B cell (primary cell): ENCODE data around the gene FLT3LG. TPM values are rescaled to one million over a fixed set of nuclear protein-coding genes. Genes with fewer than 3 reads are reported as not detected.

Experiments
- ATAC-seq: fragments of 200-7000 bp; cut with Tn5 transposase; one replicate; pipeline ENCODE4 v1.10.0; 2021; ENCODE audit warnings: low read depth, mild to moderate bottlenecking, moderate number of reproducible peaks, moderate library complexity
- CTCF ChIA-PET: fragments of 350-600 bp; sonication (Branson Sonifier 250); formaldehyde crosslinking; loops from one replicate; lab custom pipeline; 2021; ENCODE audit warnings: antibody characterized with exemption, inconsistent platforms; lab: Charles Lee
- POLR2A ChIA-PET: fragments of 350-600 bp; sonication (Branson Sonifier 250); formaldehyde crosslinking; loops from one replicate; lab custom pipeline; 2021; ENCODE audit warnings: antibody characterized with exemption; lab: Charles Lee
- DNase-seq: peaks from one replicate; pipeline ENCODE4 v3.0.0; 2013
- H2AFZ ChIP-seq: 2 replicates; pipeline ENCODE4 v1.6.1; 2012; ENCODE audit warnings: mild to moderate bottlenecking, low read depth, low read length; ENCODE audit not compliant: insufficient read depth, poor library complexity, severe bottlenecking
- H3K27ac ChIP-seq, 2 donors: 1 replicate in 1 of 2; 2 replicates in 1 of 2; pipeline ENCODE4 v1.5.1; 2012 to 2013; ENCODE audit warnings: low read length in 2 of 2, mild to moderate bottlenecking in 2 of 2, moderate library complexity in 1 of 2
- H3K27me3 ChIP-seq, 4 experiments: fragments of 200-600 bp in 1 of 4; sonication (generic) in 1 of 4; replicated peaks in 1 of 4; 1 replicate in 2 of 4; 2 replicates in 2 of 4; pipeline versions ENCODE4 v1.6.1 to v1.7.0; 2013 to 2016; ENCODE audit warnings: low read length in 3 of 4, mild to moderate bottlenecking in 2 of 4, mixed read lengths in 1 of 4, moderate library complexity in 1 of 4; ENCODE audit not compliant: insufficient read depth in 4 of 4, control insufficient read depth in 3 of 4; ENCODE audit errors: control extremely low read depth in 1 of 4
- H3K36me3 ChIP-seq, 2 experiments: replicated peaks in 1 of 2; 1 replicate in 1 of 2; 2 replicates in 1 of 2; pipeline versions ENCODE4 v1.6.1 to v1.7.1; 2013; ENCODE audit warnings: low read length in 1 of 2; ENCODE audit not compliant: insufficient read depth in 2 of 2, control insufficient read depth in 1 of 2; ENCODE audit errors: control extremely low read depth in 1 of 2, extremely low read depth in 1 of 2
- H3K4me1 ChIP-seq, 2 donors: fragments of 200-600 bp in 1 of 2; sonication (generic) in 1 of 2; 1 replicate in 1 of 2; 2 replicates in 1 of 2; pipeline versions ENCODE4 v1.5.1 to v1.6.1; 2013 to 2017; ENCODE audit warnings: low read length in 2 of 2; ENCODE audit not compliant: control insufficient read depth in 2 of 2, insufficient read depth in 2 of 2
- H3K4me2 ChIP-seq: replicated peaks from 2 replicates; pipeline ENCODE3; 2012; ENCODE audit warnings: mild to moderate bottlenecking, low read depth, low read length; ENCODE audit not compliant: poor library complexity, severe bottlenecking
- H3K4me3 ChIP-seq, 5 experiments: fragments of 200-600 bp in 1 of 5; sonication (generic) in 1 of 5; 1 replicate in 3 of 5; 2 replicates in 2 of 5; pipeline versions ENCODE4 v1.5.1 to v1.7.0; 2011 to 2016; ENCODE audit warnings: low read length in 4 of 5, mild to moderate bottlenecking in 4 of 5, low read depth in 2 of 5, control low read depth in 1 of 5, moderate library complexity in 1 of 5; ENCODE audit not compliant: insufficient read depth in 1 of 5; ENCODE audit errors: control extremely low read depth in 1 of 5, extremely low read depth in 1 of 5
- H3K79me2 ChIP-seq: fragments of 200-600 bp; sonication (generic); one replicate; pipeline ENCODE4 v1.6.0; 2016; ENCODE audit warnings: low read length; ENCODE audit not compliant: control insufficient read depth, insufficient read depth
- H3K9ac ChIP-seq: fragments of 200-600 bp; sonication (generic); 2 replicates; pipeline ENCODE4 v1.6.1; 2017; ENCODE audit warnings: mild to moderate bottlenecking, low read length, moderate library complexity
- H3K9me3 ChIP-seq, 3 donors: one replicate each; pipeline versions ENCODE4 v1.6.1 to v1.7.1; 2013; ENCODE audit warnings: low read length in 2 of 3; ENCODE audit not compliant: control insufficient read depth in 2 of 3, insufficient read depth in 1 of 3; ENCODE audit errors: control extremely low read depth in 1 of 3
- H4K20me1 ChIP-seq: 2 replicates; pipeline ENCODE4 v1.6.0; 2012; ENCODE audit warnings: mild to moderate bottlenecking, low read length; ENCODE audit not compliant: insufficient read depth, control insufficient read depth, poor library complexity, severe bottlenecking
- H3K27ac Mint-ChIP-seq: one replicate; pipeline ENCODE4 v1.8.0; 2021; ENCODE audit warnings: mixed read lengths
- H3K27me3 Mint-ChIP-seq: one replicate; pipeline ENCODE4 v1.8.0; 2021; ENCODE audit warnings: mixed read lengths
- H3K4me1 Mint-ChIP-seq: one replicate; pipeline ENCODE4 v1.8.0; 2021; ENCODE audit warnings: mixed read lengths
- H3K4me3 Mint-ChIP-seq: one replicate; pipeline ENCODE4 v1.8.0; 2021; ENCODE audit warnings: mixed read lengths
- H3K9me3 Mint-ChIP-seq: one replicate; pipeline ENCODE4 v1.8.0; 2022; ENCODE audit warnings: mixed read lengths; ENCODE audit not compliant: insufficient read depth
- CTCF ChIP-seq: fragments of 200-600 bp; IDR thresholded peaks from one replicate; pipeline ENCODE4 v1.8.0; 2022; ENCODE audit warnings: antibody characterized with exemption, mild to moderate bottlenecking
- EZH2 ChIP-seq: IDR thresholded peaks from 2 replicates; pipeline ENCODE4 v1.6.1; 2012; ENCODE audit warnings: borderline replicate concordance, low read depth, mild to moderate bottlenecking, moderate library complexity, low read length; ENCODE audit not compliant: insufficient read depth, poor library complexity, severe bottlenecking
- WGBS: methylation state at CpG from one replicate; pipeline ENCODE4 v1.1.5; 2013; ENCODE audit warnings: missing lambda C conversion rate; ENCODE audit not compliant: insufficient coverage; 5-methylcytosine and 5-hydroxymethylcytosine counted together
- intact Hi-C: fragments of 100-400 bp; cut with micrococcal nuclease; formaldehyde crosslinking; loops from one replicate; pipeline ENCODE4 v1.10.0; 2022
- polyA plus RNA-seq: library from polyadenylated mRNA; depleted of rRNA; stranded (reverse); fragments of >200 nt; gene quantifications from 2 replicates; pipeline ENCODE4 v1.2.3, GENCODE V29; 2012
- total RNA-seq, 2 donors: library from RNA; stranded (reverse); fragments of 120-200 nt in 1 of 2; gene quantifications; 1 replicate in 1 of 2; 2 replicates in 1 of 2; pipeline versions ENCODE4 v1.2.3 to v1.2.4, GENCODE V29; 2013 to 2022

Gene FLT3LG
- total and polyA plus RNA-seq, 2 donors (not counting 1 experiment from before 2014, with no cell fraction given) = 31.0 to 49.8 TPM

DNA sequence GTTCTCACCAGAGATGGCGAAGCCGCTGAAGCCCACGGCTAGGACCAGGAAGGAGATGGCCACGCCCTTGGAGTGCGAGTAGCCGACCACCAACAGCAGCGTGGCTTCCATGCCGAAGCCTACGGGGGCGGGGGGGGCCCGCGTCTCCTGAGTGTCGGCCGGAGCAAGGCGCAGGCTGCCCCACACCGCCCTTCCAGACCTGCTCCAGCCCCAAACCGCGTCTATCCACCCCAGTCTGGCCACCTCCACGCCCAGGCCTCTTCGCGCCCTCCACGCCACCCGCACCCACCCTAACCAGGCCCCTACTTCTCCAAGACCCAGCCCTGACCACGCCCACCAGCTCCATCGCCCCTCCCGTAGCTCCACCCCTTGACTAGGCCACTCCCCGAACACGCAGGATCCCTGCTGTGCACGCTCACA, 42.7 kb upstream of the FLT3LG start:
- Mint-ChIP-seq H3K27ac (no peak overlapping the region), H3K9me3 (no peaks in the 10 kb centered on the region), H3K4me3 (no peak overlapping the region), H3K4me1 (peaks cover 53% of the 10 kb centered on the region), H3K27me3 (peaks cover 73% of the 10 kb centered on the region)
- intact Hi-C loops = no loop called here
- 36% methylated on average over 26 of the region's 29 CpGs for WGBS
- H2AFZ ChIP-seq = no peak overlapping the region
- DNase-seq (peak; percentile 55), ATAC-seq (no peak)
- no peak overlapping the region for H3K4me3 ChIP-seq
- H3K9ac ChIP-seq = no peak overlapping the region
- TF ChIP-seq CTCF (no peak), EZH2 (no peak)
- no peak overlapping the region for H3K4me2 ChIP-seq
- H3K4me1 ChIP-seq = peaks cover 55 to 58% of the 10 kb centered on the region in 2 donors
- peaks cover 0 to 71% (median 4%) of the 10 kb centered on the region in 3 donors for H3K9me3 ChIP-seq
- no peaks in the 10 kb centered on the region for H4K20me1 ChIP-seq
- H3K79me2 ChIP-seq = no peaks in the 10 kb centered on the region
- ChIA-PET POLR2A (interaction anchor here (0.6 kb wide), 1 partner anchor 47 kb away, joined by 6 read pairs; no protein-coding TSS in a partner anchor), CTCF (interaction anchor here (0.5 to 1.3 kb wide), 7 partner anchors 10 to 210 kb away, joined by 3 to 5 read pairs (median 3); no protein-coding TSS in a partner anchor)
- peaks cover 0 to 100% (median 66%) of the 10 kb centered on the region in 4 experiments for H3K27me3 ChIP-seq
- no peak overlapping the region for H3K27ac ChIP-seq
- no peaks in the 10 kb centered on the region for H3K36me3 ChIP-seq
